Measurements from ENCODE around the gene LDLRAD3.

GRCh38 chr11:35986947-35987346 is 43.1 kb downstream of the LDLRAD3 start:
- TF ChIP-seq CTCF (IDR thresholded peaks at IDR 0.05) (no peak), POLR2A (IDR thresholded peaks at IDR 0.05) (no peak), POLR2AphosphoS5 (IDR thresholded peaks at IDR 0.05) (no peak)

Measured in prostate gland (tissue), 2 donors.